Measurements from ENCODE around the gene NHERF2.

The NHERF2 gene

GRCh38 chr16:2040041-2040786 lies 13.5 kb downstream of the NHERF2 start:
- no peak overlapping the region for H3K23ac ChIP-seq (ENCODE audit: low read length in 2 of 2)
- peak overlapping the region; percentile 95 for H4K91ac ChIP-seq (ENCODE audit: low read length)
- WGBS = 94% methylated on average over 24 of the region's 24 CpGs

GRCh38 chr16:2040787-2041522 lies 14.3 kb downstream of the NHERF2 start:
- H3K4ac ChIP-seq (ENCODE audit: low read depth in 1 of 2, low read length in 2 of 2) = peak overlapping the region; percentile 16 to 21
- peak overlapping the region; percentile 29 for H2AK5ac ChIP-seq (ENCODE audit: low read length, severe bottlenecking)
- H3K14ac ChIP-seq (ENCODE audit: low read length in 2 of 2) = peak overlapping the region in 1 of 2 experiments; percentile 13
- peaks cover 17% of the 10 kb centered on the region for H3K79me1 ChIP-seq (replicated peaks; ENCODE audit: low read length, poor library complexity, severe bottlenecking)
- peak overlapping the region; percentile 49 to 55 for H2BK12ac ChIP-seq (ENCODE audit: low read length in 2 of 2)
- H3K23ac ChIP-seq (ENCODE audit: low read length in 2 of 2) = no peak overlapping the region
- H3K4me2 ChIP-seq (ENCODE audit: low read length, poor library complexity, severe bottlenecking) = no peak overlapping the region
- peak overlapping the region; percentile 95 for H4K91ac ChIP-seq (ENCODE audit: low read length)
- WGBS = 89% methylated on average over 20 of the region's 20 CpGs
- no peaks in the 10 kb centered on the region for H3K27me3 ChIP-seq (ENCODE audit: control insufficient read depth in 1 of 2, insufficient read depth in 1 of 2, low read length in 2 of 2)
- H3K9ac ChIP-seq (ENCODE audit: low read length) = no peak overlapping the region
- H3K18ac ChIP-seq (ENCODE audit: low read depth in 1 of 2, low read length in 2 of 2) = no peak overlapping the region
- H3K4me1 ChIP-seq (ENCODE audit: control insufficient read depth, insufficient read depth, low read depth, low read length) = peaks cover 80% of the 10 kb centered on the region
- DNase-seq = no peak
- H2AFZ ChIP-seq (ENCODE audit: low read depth, low read length) = no peak overlapping the region
- peak overlapping the region; percentile 80 for H3K27ac ChIP-seq (ENCODE audit: low read length, poor library complexity, severe bottlenecking)
- H4K8ac ChIP-seq (ENCODE audit: low read length) = peak overlapping the region; percentile 24
- H3K9me3 ChIP-seq (ENCODE audit: control insufficient read depth, low read length) = no peaks in the 10 kb centered on the region
- H2BK15ac ChIP-seq (ENCODE audit: low read depth, poor library complexity, severe bottlenecking) = no peak overlapping the region
- H2BK5ac ChIP-seq (ENCODE audit: low read depth, low read length, poor library complexity, severe bottlenecking) = no peak overlapping the region
- peak overlapping the region; percentile 87 for H2BK120ac ChIP-seq (ENCODE audit: low read depth, low read length)
- H3K36me3 ChIP-seq (ENCODE audit: control insufficient read depth in 1 of 2, insufficient read depth in 2 of 2, low read depth in 1 of 2, low read length in 2 of 2) = peaks cover 0 to 64% of the 10 kb centered on the region in 2 experiments
- H3K4me3 ChIP-seq (ENCODE audit: insufficient read depth in 1 of 2, low read depth in 1 of 2, low read length in 2 of 2) = no peak overlapping the region

More at GRCh38 chr16:2040041-2040786, 13.5 kb downstream of the NHERF2 start:
- Histone ChIP-seq H2BK5ac (ENCODE audit: low read depth, low read length, poor library complexity, severe bottlenecking) (no peak overlapping the region), H4K8ac (ENCODE audit: low read length) (peak overlapping the region; percentile 95), H3K4me1 (ENCODE audit: control insufficient read depth, insufficient read depth, low read depth, low read length) (peaks cover 86% of the 10 kb centered on the region), H3K4ac (ENCODE audit: low read depth in 1 of 2, low read length in 2 of 2) (peak overlapping the region; percentile 21 to 83), H3K27me3 (ENCODE audit: control insufficient read depth in 1 of 2, insufficient read depth in 1 of 2, low read length in 2 of 2) (no peaks in the 10 kb centered on the region), H2AK5ac (ENCODE audit: low read length, severe bottlenecking) (peak overlapping the region; percentile 24), H3K4me2 (ENCODE audit: low read length, poor library complexity, severe bottlenecking) (no peak overlapping the region), H3K9me3 (ENCODE audit: control insufficient read depth, low read length) (no peaks in the 10 kb centered on the region), H3K36me3 (ENCODE audit: control insufficient read depth in 1 of 2, insufficient read depth in 2 of 2, low read depth in 1 of 2, low read length in 2 of 2) (peaks cover 0 to 61% of the 10 kb centered on the region in 2 experiments), H2BK15ac (ENCODE audit: low read depth, poor library complexity, severe bottlenecking) (peak overlapping the region; percentile 55), H3K79me1 (replicated peaks; ENCODE audit: low read length, poor library complexity, severe bottlenecking) (peaks cover 13% of the 10 kb centered on the region), H3K18ac (ENCODE audit: low read depth in 1 of 2, low read length in 2 of 2) (peak overlapping the region; percentile 50 to 86), H3K9ac (ENCODE audit: low read length) (no peak overlapping the region), H2AFZ (ENCODE audit: low read depth, low read length) (no peak overlapping the region), H2BK120ac (ENCODE audit: low read depth, low read length) (peak overlapping the region; percentile 87), H3K14ac (ENCODE audit: low read length in 2 of 2) (peak overlapping the region in 1 of 2 experiments; percentile 66), H2BK12ac (ENCODE audit: low read length in 2 of 2) (peak overlapping the region; percentile 81 to 95), H3K4me3 (ENCODE audit: insufficient read depth in 1 of 2, low read depth in 1 of 2, low read length in 2 of 2) (no peak overlapping the region), H3K27ac (ENCODE audit: low read length, poor library complexity, severe bottlenecking) (peak overlapping the region; percentile 80)
- DNase-seq = no peak

GRCh38 chr16:2042171-2042985 lies 15.7 kb downstream of the NHERF2 start:
- no peak overlapping the region for H3K23ac ChIP-seq (ENCODE audit: low read length in 2 of 2)
- H3K4me2 ChIP-seq (ENCODE audit: low read length, poor library complexity, severe bottlenecking) = no peak overlapping the region
- H3K4ac ChIP-seq (ENCODE audit: low read depth in 1 of 2, low read length in 2 of 2) = peak overlapping the region in 1 of 2 experiments; percentile 9
- H2AFZ ChIP-seq (ENCODE audit: low read depth, low read length) = no peak overlapping the region
- H3K9me3 ChIP-seq (ENCODE audit: control insufficient read depth, low read length) = no peaks in the 10 kb centered on the region
- H2BK5ac ChIP-seq (ENCODE audit: low read depth, low read length, poor library complexity, severe bottlenecking) = no peak overlapping the region
- H2BK120ac ChIP-seq (ENCODE audit: low read depth, low read length) = peak overlapping the region; percentile 13
- no peak overlapping the region for H3K9ac ChIP-seq (ENCODE audit: low read length)
- no peak overlapping the region for H3K27ac ChIP-seq (ENCODE audit: low read length, poor library complexity, severe bottlenecking)
- H4K91ac ChIP-seq (ENCODE audit: low read length) = peak overlapping the region; percentile 64
- H3K18ac ChIP-seq (ENCODE audit: low read depth in 1 of 2, low read length in 2 of 2) = no peak overlapping the region
- H3K36me3 ChIP-seq (ENCODE audit: control insufficient read depth in 1 of 2, insufficient read depth in 2 of 2, low read depth in 1 of 2, low read length in 2 of 2) = peaks cover 0 to 50% of the 10 kb centered on the region in 2 experiments
- H3K14ac ChIP-seq (ENCODE audit: low read length in 2 of 2) = peak overlapping the region in 1 of 2 experiments; percentile 23
- no peak overlapping the region for H3K4me3 ChIP-seq (ENCODE audit: insufficient read depth in 1 of 2, low read depth in 1 of 2, low read length in 2 of 2)
- H4K8ac ChIP-seq (ENCODE audit: low read length) = no peak overlapping the region
- peak overlapping the region; percentile 73 for H2BK15ac ChIP-seq (ENCODE audit: low read depth, poor library complexity, severe bottlenecking)
- peaks cover 20% of the 10 kb centered on the region for H3K79me1 ChIP-seq (replicated peaks; ENCODE audit: low read length, poor library complexity, severe bottlenecking)
- H2AK5ac ChIP-seq (ENCODE audit: low read length, severe bottlenecking) = peak overlapping the region; percentile 24
- WGBS = 83% methylated on average over 19 of the region's 22 CpGs
- no peak for DNase-seq
- peaks cover 76% of the 10 kb centered on the region for H3K4me1 ChIP-seq (ENCODE audit: control insufficient read depth, insufficient read depth, low read depth, low read length)
- H2BK12ac ChIP-seq (ENCODE audit: low read length in 2 of 2) = peak overlapping the region; percentile 4 to 71
- H3K27me3 ChIP-seq (ENCODE audit: control insufficient read depth in 1 of 2, insufficient read depth in 1 of 2, low read length in 2 of 2) = no peaks in the 10 kb centered on the region
